Measurements from ENCODE around the gene MT1H.

Gene MT1H

DNA sequence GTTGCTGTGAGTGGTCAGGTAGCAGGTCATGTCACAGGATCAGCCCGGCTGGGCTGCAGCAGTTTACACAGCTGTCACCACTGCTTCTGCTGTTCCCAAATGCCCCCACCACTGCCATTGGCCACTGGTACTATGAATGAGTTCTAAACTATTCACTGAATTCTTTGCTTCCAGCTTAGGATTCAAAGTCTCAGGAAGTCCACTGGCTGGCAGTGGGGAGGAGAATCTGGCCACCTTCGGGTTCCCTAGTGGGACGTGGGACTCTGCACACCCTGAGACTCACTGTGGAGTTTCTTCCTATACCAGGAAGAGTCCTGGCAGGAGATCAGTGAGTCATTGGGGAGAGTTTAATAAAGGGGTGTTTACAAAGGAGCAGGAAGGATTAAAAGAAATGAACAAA lies 19.6 kb downstream of the MT1H start:
- H3K23ac ChIP-seq (ENCODE audit: low read length in 2 of 2), result no peak overlapping the region
- H3K9ac ChIP-seq (ENCODE audit: low read length), result no peak overlapping the region
- H3K79me1 ChIP-seq (replicated peaks; ENCODE audit: low read length, poor library complexity, severe bottlenecking), result no peaks in the 10 kb centered on the region
- H3K27ac ChIP-seq (ENCODE audit: low read length, poor library complexity, severe bottlenecking), result no peak overlapping the region
- H4K8ac ChIP-seq (ENCODE audit: low read length), result no peak overlapping the region
- H3K27me3 ChIP-seq (ENCODE audit: control insufficient read depth in 1 of 2, insufficient read depth in 1 of 2, low read length in 2 of 2), result no peaks in the 10 kb centered on the region
- H3K18ac ChIP-seq (ENCODE audit: low read depth in 1 of 2, low read length in 2 of 2), result peak overlapping the region in 1 of 2 experiments; percentile 29
- no peak overlapping the region for H2BK120ac ChIP-seq (ENCODE audit: low read depth, low read length)
- peaks cover 3% of the 10 kb centered on the region for H3K4me1 ChIP-seq (ENCODE audit: control insufficient read depth, insufficient read depth, low read depth, low read length)
- H2BK15ac ChIP-seq (ENCODE audit: low read depth, poor library complexity, severe bottlenecking), result no peak overlapping the region
- H3K4ac ChIP-seq (ENCODE audit: low read depth in 1 of 2, low read length in 2 of 2), result no peak overlapping the region
- H3K9me3 ChIP-seq (ENCODE audit: control insufficient read depth, low read length), result peaks cover 10% of the 10 kb centered on the region
- no peak overlapping the region for H2AFZ ChIP-seq (ENCODE audit: low read depth, low read length)
- no peak overlapping the region for H4K91ac ChIP-seq (ENCODE audit: low read length)
- no peak overlapping the region for H2AK5ac ChIP-seq (ENCODE audit: low read length, severe bottlenecking)
- no peaks in the 10 kb centered on the region for H3K36me3 ChIP-seq (ENCODE audit: control insufficient read depth in 1 of 2, insufficient read depth in 2 of 2, low read depth in 1 of 2, low read length in 2 of 2)
- DNase-seq, result no peak
- H3K14ac ChIP-seq (ENCODE audit: low read length in 2 of 2), result no peak overlapping the region
- H2BK5ac ChIP-seq (ENCODE audit: low read depth, low read length, poor library complexity, severe bottlenecking), result no peak overlapping the region
- WGBS, result 70% methylated on average over 2 of the region's 3 CpGs
- no peak overlapping the region for H3K4me2 ChIP-seq (ENCODE audit: low read length, poor library complexity, severe bottlenecking)
- no peak overlapping the region for H3K4me3 ChIP-seq (ENCODE audit: insufficient read depth in 1 of 2, low read depth in 1 of 2, low read length in 2 of 2)
- no peak overlapping the region for H2BK12ac ChIP-seq (ENCODE audit: low read length in 2 of 2)

DNA sequence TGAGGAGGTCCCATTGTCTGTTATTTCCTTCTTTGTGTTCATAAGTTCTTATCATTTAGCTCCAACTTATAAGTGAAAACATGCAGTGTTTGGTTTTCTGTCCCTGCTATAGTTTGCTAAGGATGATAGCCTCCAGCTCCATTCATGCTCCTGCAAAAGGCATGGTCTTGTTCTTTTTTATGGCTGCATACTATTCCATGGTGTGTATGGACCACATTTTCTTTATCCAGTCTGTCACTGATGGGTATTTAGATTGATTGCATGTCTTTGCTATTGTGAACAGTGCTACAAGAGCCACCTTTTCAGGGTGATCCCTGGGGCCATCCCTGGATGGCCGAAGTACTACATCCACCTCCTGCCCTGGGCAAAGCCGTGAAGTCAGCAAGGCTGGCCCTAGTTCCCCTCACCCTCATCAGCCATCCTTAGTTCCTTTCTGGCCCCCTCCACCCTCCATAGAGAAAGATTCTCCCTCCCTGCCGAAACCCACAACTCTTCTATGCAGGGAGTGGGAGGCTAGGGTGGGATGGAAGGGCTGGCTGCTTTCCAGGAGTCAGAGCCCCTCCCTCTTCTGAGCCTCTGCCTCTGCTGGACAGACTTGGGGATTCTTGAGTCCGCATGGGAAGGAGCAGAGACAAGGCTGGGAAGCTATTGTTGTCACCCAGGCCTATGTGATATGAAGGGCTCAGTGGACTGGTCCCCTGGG lies 21.0 kb downstream of the MT1H start:
- Histone ChIP-seq H3K9me3 (ENCODE audit: control insufficient read depth, low read length) (peaks cover 10% of the 10 kb centered on the region), H3K27ac (ENCODE audit: low read length, poor library complexity, severe bottlenecking) (no peak overlapping the region), H3K36me3 (ENCODE audit: control insufficient read depth in 1 of 2, insufficient read depth in 2 of 2, low read depth in 1 of 2, low read length in 2 of 2) (no peaks in the 10 kb centered on the region), H3K9ac (ENCODE audit: low read length) (no peak overlapping the region), H2AFZ (ENCODE audit: low read depth, low read length) (no peak overlapping the region), H3K4me2 (ENCODE audit: low read length, poor library complexity, severe bottlenecking) (no peak overlapping the region), H3K18ac (ENCODE audit: low read depth in 1 of 2, low read length in 2 of 2) (no peak overlapping the region), H3K4me1 (ENCODE audit: control insufficient read depth, insufficient read depth, low read depth, low read length) (peaks cover 3% of the 10 kb centered on the region), H3K23ac (ENCODE audit: low read length in 2 of 2) (no peak overlapping the region), H2BK120ac (ENCODE audit: low read depth, low read length) (no peak overlapping the region), H2BK5ac (ENCODE audit: low read depth, low read length, poor library complexity, severe bottlenecking) (no peak overlapping the region), H4K8ac (ENCODE audit: low read length) (no peak overlapping the region), H3K4me3 (ENCODE audit: insufficient read depth in 1 of 2, low read depth in 1 of 2, low read length in 2 of 2) (no peak overlapping the region), H3K14ac (ENCODE audit: low read length in 2 of 2) (peak overlapping the region in 1 of 2 experiments; percentile 63), H4K91ac (ENCODE audit: low read length) (no peak overlapping the region), H2BK15ac (ENCODE audit: low read depth, poor library complexity, severe bottlenecking) (no peak overlapping the region), H3K27me3 (ENCODE audit: control insufficient read depth in 1 of 2, insufficient read depth in 1 of 2, low read length in 2 of 2) (no peaks in the 10 kb centered on the region), H2AK5ac (ENCODE audit: low read length, severe bottlenecking) (no peak overlapping the region), H3K79me1 (replicated peaks; ENCODE audit: low read length, poor library complexity, severe bottlenecking) (no peaks in the 10 kb centered on the region), H3K4ac (ENCODE audit: low read depth in 1 of 2, low read length in 2 of 2) (no peak overlapping the region), H2BK12ac (ENCODE audit: low read length in 2 of 2) (no peak overlapping the region)
- DNase-seq, result no peak
- WGBS, result 82% methylated on average over 2 of the region's 4 CpGs

DNA sequence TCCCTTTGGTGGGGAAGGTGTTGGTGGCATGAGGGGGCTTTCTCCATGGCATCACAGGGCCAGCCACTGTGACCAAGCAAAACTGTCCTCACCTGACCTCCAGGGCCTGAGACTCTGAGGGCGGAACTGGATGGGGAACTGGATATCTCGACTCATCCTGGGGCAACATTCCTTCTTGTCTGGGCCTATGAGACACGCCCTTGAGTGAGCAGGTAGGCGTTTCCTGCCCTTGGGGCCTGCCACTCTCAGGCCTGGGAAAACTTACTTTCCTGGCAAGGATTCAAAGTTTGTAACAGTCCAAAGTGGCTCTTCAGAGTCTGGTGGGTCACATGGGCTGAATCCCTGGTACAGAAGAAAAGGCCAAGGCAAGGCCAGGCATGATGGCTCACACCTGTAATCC lies 22.3 kb downstream of the MT1H start:
- H2BK120ac ChIP-seq (ENCODE audit: low read depth, low read length), result no peak overlapping the region
- no peak overlapping the region for H4K8ac ChIP-seq (ENCODE audit: low read length)
- no peak overlapping the region for H2BK12ac ChIP-seq (ENCODE audit: low read length in 2 of 2)
- no peak overlapping the region for H3K18ac ChIP-seq (ENCODE audit: low read depth in 1 of 2, low read length in 2 of 2)
- H3K9me3 ChIP-seq (ENCODE audit: control insufficient read depth, low read length), result peaks cover 5% of the 10 kb centered on the region
- DNase-seq, result no peak
- no peak overlapping the region for H2BK15ac ChIP-seq (ENCODE audit: low read depth, poor library complexity, severe bottlenecking)
- no peak overlapping the region for H3K27ac ChIP-seq (ENCODE audit: low read length, poor library complexity, severe bottlenecking)
- no peak overlapping the region for H3K4me3 ChIP-seq (ENCODE audit: insufficient read depth in 1 of 2, low read depth in 1 of 2, low read length in 2 of 2)
- no peak overlapping the region for H2AK5ac ChIP-seq (ENCODE audit: low read length, severe bottlenecking)
- H3K4me1 ChIP-seq (ENCODE audit: control insufficient read depth, insufficient read depth, low read depth, low read length), result peaks cover 3% of the 10 kb centered on the region
- H3K4ac ChIP-seq (ENCODE audit: low read depth in 1 of 2, low read length in 2 of 2), result no peak overlapping the region
- no peak overlapping the region for H3K9ac ChIP-seq (ENCODE audit: low read length)
- H3K79me1 ChIP-seq (replicated peaks; ENCODE audit: low read length, poor library complexity, severe bottlenecking), result no peaks in the 10 kb centered on the region
- no peak overlapping the region for H4K91ac ChIP-seq (ENCODE audit: low read length)
- WGBS, result 66% methylated on average over 4 of the region's 4 CpGs
- no peak overlapping the region for H3K23ac ChIP-seq (ENCODE audit: low read length in 2 of 2)
- H3K27me3 ChIP-seq (ENCODE audit: control insufficient read depth in 1 of 2, insufficient read depth in 1 of 2, low read length in 2 of 2), result no peaks in the 10 kb centered on the region
- H3K14ac ChIP-seq (ENCODE audit: low read length in 2 of 2), result no peak overlapping the region
- no peaks in the 10 kb centered on the region for H3K36me3 ChIP-seq (ENCODE audit: control insufficient read depth in 1 of 2, insufficient read depth in 2 of 2, low read depth in 1 of 2, low read length in 2 of 2)
- no peak overlapping the region for H2BK5ac ChIP-seq (ENCODE audit: low read depth, low read length, poor library complexity, severe bottlenecking)
- no peak overlapping the region for H3K4me2 ChIP-seq (ENCODE audit: low read length, poor library complexity, severe bottlenecking)
- no peak overlapping the region for H2AFZ ChIP-seq (ENCODE audit: low read depth, low read length)

DNA sequence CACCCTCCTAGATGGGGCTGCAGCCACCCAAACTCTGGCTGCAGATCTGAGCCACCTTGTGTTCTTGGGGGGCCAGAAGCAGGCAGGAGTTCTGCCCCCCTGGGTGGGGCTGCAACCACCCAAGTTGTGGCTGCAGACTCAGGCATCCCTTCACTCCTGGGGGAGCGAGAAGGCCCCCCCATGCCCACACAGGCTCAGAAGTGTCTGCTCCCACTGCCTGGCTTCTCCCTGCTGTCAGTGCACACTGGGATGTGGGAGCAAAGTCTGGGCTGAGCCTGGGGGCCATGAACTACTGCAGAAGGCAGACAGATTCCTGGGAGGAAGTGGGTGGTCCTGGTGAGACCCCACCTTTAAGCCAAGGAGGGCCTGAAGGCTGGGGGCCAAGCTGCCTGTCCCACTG lies 25.6 kb downstream of the MT1H start:
- no peak overlapping the region for H4K8ac ChIP-seq (ENCODE audit: low read length)
- H3K4ac ChIP-seq (ENCODE audit: low read depth in 1 of 2, low read length in 2 of 2), result no peak overlapping the region
- no peaks in the 10 kb centered on the region for H3K4me1 ChIP-seq (ENCODE audit: control insufficient read depth, insufficient read depth, low read depth, low read length)
- no peak overlapping the region for H3K27ac ChIP-seq (ENCODE audit: low read length, poor library complexity, severe bottlenecking)
- H3K9me3 ChIP-seq (ENCODE audit: control insufficient read depth, low read length), result no peaks in the 10 kb centered on the region
- H3K14ac ChIP-seq (ENCODE audit: low read length in 2 of 2), result no peak overlapping the region
- H3K23ac ChIP-seq (ENCODE audit: low read length in 2 of 2), result no peak overlapping the region
- no peak overlapping the region for H2AFZ ChIP-seq (ENCODE audit: low read depth, low read length)
- no peak overlapping the region for H3K18ac ChIP-seq (ENCODE audit: low read depth in 1 of 2, low read length in 2 of 2)
- H2BK12ac ChIP-seq (ENCODE audit: low read length in 2 of 2), result no peak overlapping the region
- no peaks in the 10 kb centered on the region for H3K79me1 ChIP-seq (replicated peaks; ENCODE audit: low read length, poor library complexity, severe bottlenecking)
- no peaks in the 10 kb centered on the region for H3K36me3 ChIP-seq (ENCODE audit: control insufficient read depth in 1 of 2, insufficient read depth in 2 of 2, low read depth in 1 of 2, low read length in 2 of 2)
- H3K4me2 ChIP-seq (ENCODE audit: low read length, poor library complexity, severe bottlenecking), result no peak overlapping the region
- H3K9ac ChIP-seq (ENCODE audit: low read length), result no peak overlapping the region
- H2BK120ac ChIP-seq (ENCODE audit: low read depth, low read length), result no peak overlapping the region
- 56% methylated on average over 1 of the region's 1 CpG for WGBS
- H2AK5ac ChIP-seq (ENCODE audit: low read length, severe bottlenecking), result no peak overlapping the region
- H3K27me3 ChIP-seq (ENCODE audit: control insufficient read depth in 1 of 2, insufficient read depth in 1 of 2, low read length in 2 of 2), result no peaks in the 10 kb centered on the region
- no peak for DNase-seq
- no peak overlapping the region for H2BK15ac ChIP-seq (ENCODE audit: low read depth, poor library complexity, severe bottlenecking)
- no peak overlapping the region for H4K91ac ChIP-seq (ENCODE audit: low read length)
- H2BK5ac ChIP-seq (ENCODE audit: low read depth, low read length, poor library complexity, severe bottlenecking), result no peak overlapping the region
- no peak overlapping the region for H3K4me3 ChIP-seq (ENCODE audit: insufficient read depth in 1 of 2, low read depth in 1 of 2, low read length in 2 of 2)

Data from mesenchymal stem cell (in vitro differentiated cells and primary cell).